ENCODE data around the gene DAAM1.

Gene DAAM1

GRCh38 chr14:59314953-59315599 lies 126.6 kb downstream of the DAAM1 start:
- no peak for DNase-seq (ENCODE audit: low spot score)

GRCh38 chr14:59316151-59316830 lies 127.8 kb downstream of the DAAM1 start:
- no peak for DNase-seq (ENCODE audit: low spot score)

- DNase-seq (ENCODE audit: low spot score), result no peak
Measured at GRCh38 chr14:59317346-59317745, 128.9 kb downstream of the DAAM1 start.

GRCh38 chr14:59317798-59318505 lies 129.5 kb downstream of the DAAM1 start:
- no peak for DNase-seq (ENCODE audit: low spot score)

GRCh38 chr14:59318908-59319307 lies 130.4 kb downstream of the DAAM1 start:
- no peak for DNase-seq (ENCODE audit: low spot score)

- DNase-seq (ENCODE audit: low spot score), result no peak
Measured at GRCh38 chr14:59320361-59320760, 131.9 kb downstream of the DAAM1 start.

GRCh38 chr14:59320763-59321625 lies 132.5 kb downstream of the DAAM1 start:
- DNase-seq (ENCODE audit: low spot score), result no peak

- DNase-seq (ENCODE audit: low spot score), result no peak
Measured at GRCh38 chr14:59321626-59321949, 133.1 kb downstream of the DAAM1 start.

GRCh38 chr14:59325906-59326305 lies 137.4 kb downstream of the DAAM1 start:
- no peak for DNase-seq (ENCODE audit: low spot score)

GRCh38 chr14:59328454-59328853 lies 140.0 kb downstream of the DAAM1 start:
- no peak for DNase-seq (ENCODE audit: low spot score)

GRCh38 chr14:59330455-59330854 lies 142.0 kb downstream of the DAAM1 start:
- no peak for DNase-seq (ENCODE audit: low spot score)

- no peak for DNase-seq (ENCODE audit: low spot score)
Measured at GRCh38 chr14:59331217-59331616, 142.8 kb downstream of the DAAM1 start.

- DNase-seq (ENCODE audit: low spot score), result no peak
Measured at GRCh38 chr14:59332727-59333126, 144.3 kb downstream of the DAAM1 start.

GRCh38 chr14:59333235-59333634 lies 144.8 kb downstream of the DAAM1 start:
- DNase-seq (ENCODE audit: low spot score), result no peak

GRCh38 chr14:59333668-59334067 lies 145.2 kb downstream of the DAAM1 start:
- no peak for DNase-seq (ENCODE audit: low spot score)

GRCh38 chr14:59334253-59334652 lies 145.8 kb downstream of the DAAM1 start:
- DNase-seq (ENCODE audit: low spot score), result no peak

- no peak for DNase-seq (ENCODE audit: low spot score)
Measured at GRCh38 chr14:59336098-59336497, 147.6 kb downstream of the DAAM1 start.

- DNase-seq (ENCODE audit: low spot score), result no peak
Measured at GRCh38 chr14:59336706-59337105, 148.2 kb downstream of the DAAM1 start.

- no peak for DNase-seq (ENCODE audit: low spot score)
Measured at GRCh38 chr14:59337141-59337611, 148.7 kb downstream of the DAAM1 start.

- no peak for DNase-seq (ENCODE audit: low spot score)
Measured at GRCh38 chr14:59338761-59339160, 150.3 kb downstream of the DAAM1 start.

- no peak for DNase-seq (ENCODE audit: low spot score)
Measured at GRCh38 chr14:59339524-59340330, 151.3 kb downstream of the DAAM1 start.
